ENCODE results near the gene S1PR3. TPM values are rescaled to one million over a fixed set of nuclear protein-coding genes. Genes with fewer than 3 reads are reported as not detected.

The S1PR3 gene
- total RNA-seq, 1 experiment from 2014 or later = 42.9 TPM

GRCh38 chr9:89014153-89014552, 22.9 kb downstream of the S1PR3 start:
- Histone ChIP-seq H3K36me3 (ENCODE audit: insufficient read depth, low read length, poor library complexity, severe bottlenecking) (no peaks in the 10 kb centered on the region), H3K27ac (ENCODE audit: low read depth, low read length, poor library complexity, severe bottlenecking) (no peak overlapping the region), H3K4me3 (ENCODE audit: low read depth, low read length, poor library complexity, severe bottlenecking) (no peak overlapping the region), H3K27me3 (replicated peaks; ENCODE audit: insufficient read depth, low read depth, low read length, poor library complexity) (no peaks in the 10 kb centered on the region), H3K4me1 (ENCODE audit: insufficient read depth, low read length, poor library complexity, severe bottlenecking) (peaks cover 8% of the 10 kb centered on the region), H3K9me3 (ENCODE audit: low read depth, low read length, poor library complexity, severe bottlenecking) (no peaks in the 10 kb centered on the region)
- ChIA-PET POLR2A (ENCODE audit: low non-redundant PET) (no interaction called here), CTCF (no interaction called here)
- TF ChIP-seq EZH2 (IDR thresholded peaks at IDR 0.05; ENCODE audit: borderline replicate concordance, low read depth, low read length, poor library complexity, severe bottlenecking) (no peak), CTCF (conservative IDR thresholded peaks at IDR 0.05; ENCODE audit: low read depth, low read length) (no peak)
- intact Hi-C loops (cut with micrococcal nuclease; ENCODE audit: unreplicated experiment) = loop anchor here (10.0 kb wide), 1 partner anchor 61 kb away; no protein-coding TSS in a partner anchor
- no peak for DNase-seq (ENCODE audit: low spot score)
- no TSS peak for BruUV-seq (replicated peaks)

GRCh38 chr9:89015336-89015735, 24.1 kb downstream of the S1PR3 start:
- ChIA-PET CTCF (no interaction called here), POLR2A (ENCODE audit: low non-redundant PET) (no interaction called here)
- Histone ChIP-seq H3K4me3 (ENCODE audit: low read depth, low read length, poor library complexity, severe bottlenecking) (no peak overlapping the region), H3K36me3 (ENCODE audit: insufficient read depth, low read length, poor library complexity, severe bottlenecking) (no peaks in the 10 kb centered on the region), H3K27ac (ENCODE audit: low read depth, low read length, poor library complexity, severe bottlenecking) (no peak overlapping the region), H3K4me1 (ENCODE audit: insufficient read depth, low read length, poor library complexity, severe bottlenecking) (peaks cover 2% of the 10 kb centered on the region), H3K27me3 (replicated peaks; ENCODE audit: insufficient read depth, low read depth, low read length, poor library complexity) (no peaks in the 10 kb centered on the region), H3K9me3 (ENCODE audit: low read depth, low read length, poor library complexity, severe bottlenecking) (no peaks in the 10 kb centered on the region)
- TF ChIP-seq EZH2 (IDR thresholded peaks at IDR 0.05; ENCODE audit: borderline replicate concordance, low read depth, low read length, poor library complexity, severe bottlenecking) = no peak
- TF ChIP-seq CTCF (conservative IDR thresholded peaks at IDR 0.05; ENCODE audit: low read depth, low read length) = no peak
- BruUV-seq (replicated peaks) = no TSS peak
- DNase-seq (ENCODE audit: low spot score) = no peak
- intact Hi-C loops (cut with micrococcal nuclease; ENCODE audit: unreplicated experiment) = loop anchor here (10.0 kb wide), 1 partner anchor 59 kb away; no protein-coding TSS in a partner anchor

- H3K9me3 ChIP-seq (ENCODE audit: low read depth, low read length, poor library complexity, severe bottlenecking) = no peaks in the 10 kb centered on the region
- H3K27me3 ChIP-seq (replicated peaks; ENCODE audit: insufficient read depth, low read depth, low read length, poor library complexity) = no peaks in the 10 kb centered on the region
- no peak overlapping the region for H3K4me3 ChIP-seq (ENCODE audit: low read depth, low read length, poor library complexity, severe bottlenecking)
- H3K4me1 ChIP-seq (ENCODE audit: insufficient read depth, low read length, poor library complexity, severe bottlenecking) = no peaks in the 10 kb centered on the region
- CTCF ChIA-PET = no interaction called here
- no peak overlapping the region for H3K27ac ChIP-seq (ENCODE audit: low read depth, low read length, poor library complexity, severe bottlenecking)
- intact Hi-C loops (cut with micrococcal nuclease; ENCODE audit: unreplicated experiment) = no loop called here
- BruUV-seq (replicated peaks) = no TSS peak
- no peak for DNase-seq (ENCODE audit: low spot score)
- H3K36me3 ChIP-seq (ENCODE audit: insufficient read depth, low read length, poor library complexity, severe bottlenecking) = no peaks in the 10 kb centered on the region
- POLR2A ChIA-PET (ENCODE audit: low non-redundant PET) = no interaction called here
- TF ChIP-seq CTCF (conservative IDR thresholded peaks at IDR 0.05; ENCODE audit: low read depth, low read length) (no peak), EZH2 (IDR thresholded peaks at IDR 0.05; ENCODE audit: borderline replicate concordance, low read depth, low read length, poor library complexity, severe bottlenecking) (no peak)
These were observed 29.5 kb downstream of the S1PR3 start for GRCh38 chr9:89020754-89021153.
